ENCODE measurements around the gene NATD1.
A peak's percentile ranks its signal among the peaks of the same experiment; 100 is the strongest.

The NATD1 gene

GRCh38 chr17:21275579-21276263 lies 22.5 kb upstream of the NATD1 start:
- peak; percentile 93 for DNase-seq (ENCODE audit: low read depth)

GRCh38 chr17:21275047-21275578 lies 21.9 kb upstream of the NATD1 start:
- no peak for DNase-seq (ENCODE audit: low read depth)

DNA sequence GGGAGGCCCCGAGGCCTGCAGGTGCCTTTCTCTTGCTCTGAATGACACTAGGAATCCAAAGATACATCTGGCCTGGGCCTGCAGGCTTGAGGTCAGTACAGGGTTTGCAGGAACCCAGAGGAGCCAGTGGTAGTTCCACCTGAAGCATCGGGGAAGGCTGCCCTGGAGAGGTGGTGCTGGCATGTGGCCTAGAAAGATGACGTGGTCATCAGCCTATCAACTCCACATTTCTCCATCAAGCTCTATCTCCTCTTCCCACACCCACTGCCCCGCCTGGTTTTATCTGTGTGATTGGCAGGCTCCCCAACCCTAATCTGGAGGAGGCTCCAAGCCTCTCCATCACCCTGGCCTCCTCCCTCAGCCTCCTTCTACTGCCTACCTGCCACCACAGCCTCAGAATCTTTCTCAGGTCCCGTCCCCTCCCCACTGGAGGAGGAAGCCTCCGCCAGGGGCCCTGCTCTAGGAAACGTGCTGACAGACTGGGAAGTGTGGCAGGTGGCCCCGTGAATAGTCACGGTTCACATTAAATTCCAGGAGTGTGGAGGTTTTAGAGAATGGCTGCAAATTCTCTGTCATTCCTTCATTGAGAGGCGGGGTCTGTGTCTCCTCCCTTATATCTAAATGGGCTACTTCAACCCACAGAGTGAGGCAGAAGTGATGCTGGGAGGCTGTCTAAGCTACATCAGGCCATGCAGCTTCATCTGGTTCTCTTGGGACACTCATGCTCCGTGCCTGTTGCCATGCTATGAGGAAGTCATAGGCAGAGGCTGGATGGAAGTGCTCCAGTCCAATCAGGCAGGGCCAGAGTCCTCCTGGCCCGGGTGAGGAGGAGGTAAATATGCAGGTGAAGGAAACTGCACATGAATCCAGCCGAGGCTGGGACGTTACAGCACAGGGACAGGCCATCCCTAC lies 19.9 kb upstream of the NATD1 start:
- no peak for DNase-seq (ENCODE audit: low read depth)

GRCh38 chr17:21272250-21272649 lies 19.0 kb upstream of the NATD1 start:
- no peak for DNase-seq (ENCODE audit: low read depth)

DNA sequence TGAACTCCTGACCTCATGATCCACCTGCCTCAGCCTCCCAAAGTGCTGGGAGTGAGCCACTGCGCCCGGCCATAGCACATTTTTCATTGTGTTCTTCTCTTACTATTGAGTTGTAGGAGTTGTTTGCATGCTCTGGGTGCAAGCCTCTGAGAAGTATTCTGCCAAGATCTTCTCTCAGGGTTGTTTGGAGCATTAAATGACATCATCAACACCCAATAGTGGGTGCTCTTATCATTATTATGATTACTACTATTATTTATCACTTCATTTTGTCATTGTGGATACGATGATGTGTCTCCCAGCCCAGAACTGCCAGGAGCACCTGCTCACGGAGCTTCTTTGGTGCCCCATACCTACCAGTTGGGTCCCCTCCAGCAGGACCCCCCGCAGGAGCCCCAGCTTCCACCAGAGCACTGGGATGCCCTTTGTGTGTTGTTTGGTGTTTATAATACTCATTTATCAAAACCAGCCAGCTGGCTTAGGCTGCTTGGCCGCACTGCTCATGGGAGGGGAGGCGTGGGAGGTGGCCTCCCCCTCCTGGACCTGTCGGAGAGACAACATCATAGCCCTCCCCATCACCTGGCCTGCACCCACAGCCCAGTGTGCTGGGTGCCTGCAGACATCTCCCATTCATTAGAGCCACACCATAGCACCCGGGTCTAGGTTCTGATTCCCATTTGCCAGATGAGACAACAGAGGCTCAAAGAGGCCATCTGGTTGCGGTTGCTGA lies 18.4 kb upstream of the NATD1 start:
- DNase-seq (ENCODE audit: low read depth): no peak

- no peak for DNase-seq (ENCODE audit: low read depth)
Measured at GRCh38 chr17:21269394-21269793, 16.2 kb upstream of the NATD1 start.

- no peak for DNase-seq (ENCODE audit: low read depth)
Measured at GRCh38 chr17:21268596-21269188, 15.5 kb upstream of the NATD1 start.

GRCh38 chr17:21263376-21263775 lies 10.2 kb upstream of the NATD1 start:
- no peak for DNase-seq (ENCODE audit: low read depth)

DNA sequence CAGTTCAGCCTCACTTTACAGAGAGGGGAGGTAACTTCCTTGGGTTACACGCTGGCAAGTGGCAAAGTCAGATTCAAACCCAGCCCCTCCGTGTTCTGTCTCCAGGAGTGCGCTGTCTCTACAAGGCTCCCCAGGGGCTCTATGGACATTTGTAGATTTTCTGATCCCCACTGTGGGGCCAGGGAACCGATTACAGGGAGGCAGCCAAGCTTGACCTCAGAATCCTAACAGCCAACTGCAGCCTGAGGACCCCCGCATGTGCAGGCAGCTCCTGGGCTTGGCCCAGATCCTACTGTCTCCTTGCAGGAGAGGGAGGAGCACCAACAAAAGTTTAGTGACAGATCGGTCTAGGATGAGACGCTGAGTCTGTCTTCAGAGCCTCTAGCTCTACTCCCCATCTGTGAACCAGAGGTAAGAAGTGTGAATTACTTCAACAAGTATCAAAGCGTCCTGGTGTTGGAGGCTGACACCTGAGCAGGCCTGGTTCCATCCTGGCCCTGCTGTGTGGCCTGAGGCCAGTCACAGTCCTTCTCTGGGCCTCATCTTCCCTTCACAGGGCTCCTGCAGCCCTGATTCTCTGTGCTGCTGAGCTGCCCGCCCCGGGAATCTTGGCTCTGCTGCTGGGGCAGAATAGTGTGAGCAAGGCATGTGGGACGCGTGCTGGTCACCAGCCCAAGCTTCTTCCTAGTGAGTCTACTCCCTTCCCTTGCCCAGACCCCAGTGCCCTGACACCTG lies 9.2 kb upstream of the NATD1 start:
- no peak for DNase-seq (ENCODE audit: low read depth)

GRCh38 chr17:21258593-21258992 lies 5.4 kb upstream of the NATD1 start:
- DNase-seq (ENCODE audit: low read depth): no peak

DNA sequence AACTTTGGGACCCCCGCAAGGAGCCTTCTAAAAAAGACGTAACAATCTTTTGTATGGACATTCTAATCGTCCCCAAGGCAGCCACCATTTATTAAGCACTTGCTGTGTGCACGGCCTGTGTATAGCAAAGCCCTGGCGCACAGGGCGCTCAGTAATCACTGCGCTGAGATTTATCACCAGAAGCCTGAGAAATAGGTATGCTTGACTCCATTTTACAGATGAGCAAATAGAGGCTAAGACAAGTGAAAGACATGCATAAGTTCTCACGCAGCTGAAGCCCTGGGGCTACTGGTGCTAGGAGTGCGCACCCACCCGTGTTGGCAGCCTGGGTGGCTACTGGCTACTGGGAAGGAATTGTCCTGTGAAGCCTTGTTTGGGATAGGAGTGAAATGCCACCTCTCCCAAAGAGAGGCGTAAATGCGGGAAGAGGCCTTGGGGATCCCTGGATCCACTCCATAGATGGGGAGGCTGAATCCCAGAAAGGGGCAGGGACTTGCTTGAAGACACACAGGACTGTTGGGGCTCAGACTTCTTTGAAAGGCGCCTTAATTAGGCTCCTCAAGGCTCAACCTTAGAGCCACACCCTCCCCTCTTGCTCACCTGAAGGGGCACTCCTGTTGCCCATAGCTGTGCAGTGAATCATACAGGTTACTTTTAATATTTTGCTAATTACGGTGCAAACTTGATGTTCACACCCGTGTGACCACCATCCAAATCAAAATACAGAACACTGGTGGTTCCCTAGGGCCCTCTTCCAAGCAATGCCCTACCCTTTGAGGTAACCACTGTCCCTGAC lies 634 bp upstream of the NATD1 start:
- DNase-seq (ENCODE audit: low read depth): no peak

- no peak for DNase-seq (ENCODE audit: low read depth)
Measured at GRCh38 chr17:21252289-21252795, 868 bp downstream of the NATD1 start.

DNA sequence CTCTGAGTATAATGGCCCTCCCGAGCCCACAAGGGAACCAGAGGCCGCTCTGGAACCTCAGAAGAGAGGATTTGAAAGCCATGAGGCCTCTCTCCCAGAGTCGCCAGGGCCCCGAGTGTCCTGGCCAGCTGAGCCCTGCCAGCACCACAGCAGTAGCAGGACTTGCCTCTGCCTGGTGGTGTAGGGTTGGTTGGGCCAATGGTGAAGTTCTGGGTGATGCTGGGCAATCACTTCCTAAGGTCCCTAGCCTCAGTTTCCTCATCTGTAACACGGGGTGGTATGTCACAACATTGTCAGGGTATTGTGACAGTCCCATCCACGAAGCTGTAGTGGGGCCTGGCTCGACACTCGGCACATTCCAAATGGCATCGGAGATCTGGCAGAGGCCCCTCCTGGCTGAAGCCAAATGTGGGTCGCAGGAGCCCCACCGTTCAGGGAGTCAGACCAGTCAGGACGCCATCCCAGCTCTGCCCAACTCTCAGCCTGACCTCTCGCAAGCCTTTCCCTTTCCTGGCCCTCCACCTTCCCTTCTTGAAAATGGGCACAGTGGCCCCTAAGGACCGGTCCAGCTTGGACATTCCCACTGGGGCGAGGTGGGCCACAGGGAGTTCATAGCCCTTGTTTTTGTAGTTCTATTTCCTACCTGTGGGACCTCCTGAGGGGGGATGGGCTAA lies 1.7 kb downstream of the NATD1 start:
- no peak for DNase-seq (ENCODE audit: low read depth)

DNA sequence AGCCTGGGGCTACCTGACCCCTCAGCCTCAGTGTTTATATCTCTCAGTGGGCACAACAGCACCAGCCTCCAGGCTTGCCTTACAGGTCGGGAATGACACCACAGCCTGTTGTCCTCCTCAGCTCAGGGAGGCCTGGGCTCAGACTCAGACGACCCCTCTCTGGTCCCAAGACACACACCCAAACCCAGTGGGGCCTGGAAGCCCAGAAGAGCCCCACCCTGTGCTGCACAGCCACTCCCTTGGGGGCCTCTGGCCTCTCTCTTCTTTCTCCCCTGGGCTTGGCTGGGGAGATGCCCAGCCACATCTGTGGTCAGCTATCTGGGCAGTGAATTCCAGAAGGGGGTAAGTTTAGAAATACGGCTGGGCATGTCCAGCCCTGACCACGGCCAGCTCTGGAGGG lies 2.4 kb downstream of the NATD1 start:
- no peak for DNase-seq (ENCODE audit: low read depth)

DNA sequence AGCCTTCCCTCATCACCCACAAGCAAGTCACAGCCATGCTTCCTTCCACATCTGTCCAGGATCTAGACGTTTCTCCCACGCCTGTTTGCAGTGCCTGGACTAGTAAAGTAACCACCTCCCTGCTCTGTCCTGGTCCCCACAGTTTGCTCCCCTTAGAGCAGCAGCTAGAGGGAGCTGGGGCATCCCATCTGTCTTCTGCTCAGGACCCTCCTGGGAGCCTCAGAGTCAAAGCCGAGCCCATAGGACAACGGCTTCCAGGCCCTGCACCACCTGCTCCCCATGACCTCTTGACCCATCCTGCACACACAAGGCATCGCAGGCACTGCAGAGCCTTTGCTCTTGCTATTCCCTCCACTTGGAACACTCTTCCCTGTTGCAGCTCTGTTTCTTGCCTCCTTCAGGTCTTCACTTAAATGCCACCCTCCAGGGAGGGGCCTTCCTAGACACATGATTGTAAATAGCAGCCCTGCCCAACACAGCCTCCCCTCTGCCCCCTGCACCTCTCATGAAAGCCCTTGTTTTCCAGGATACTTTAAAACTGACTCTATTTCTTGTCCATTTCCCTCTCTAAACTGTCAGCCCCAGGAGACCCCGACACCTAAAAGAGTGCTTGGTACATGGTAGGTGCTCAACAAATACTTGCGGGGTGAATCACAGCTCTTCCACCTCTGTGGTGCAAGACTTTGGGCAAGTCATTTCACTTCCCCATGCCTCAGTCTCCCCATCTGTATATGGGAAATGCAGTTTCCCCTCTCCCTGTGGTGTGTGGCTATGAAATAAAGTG lies 3.1 kb downstream of the NATD1 start:
- no peak for DNase-seq (ENCODE audit: low read depth)

- DNase-seq (ENCODE audit: low read depth): no peak
Measured at GRCh38 chr17:21249086-21249795, 4.0 kb downstream of the NATD1 start.

DNA sequence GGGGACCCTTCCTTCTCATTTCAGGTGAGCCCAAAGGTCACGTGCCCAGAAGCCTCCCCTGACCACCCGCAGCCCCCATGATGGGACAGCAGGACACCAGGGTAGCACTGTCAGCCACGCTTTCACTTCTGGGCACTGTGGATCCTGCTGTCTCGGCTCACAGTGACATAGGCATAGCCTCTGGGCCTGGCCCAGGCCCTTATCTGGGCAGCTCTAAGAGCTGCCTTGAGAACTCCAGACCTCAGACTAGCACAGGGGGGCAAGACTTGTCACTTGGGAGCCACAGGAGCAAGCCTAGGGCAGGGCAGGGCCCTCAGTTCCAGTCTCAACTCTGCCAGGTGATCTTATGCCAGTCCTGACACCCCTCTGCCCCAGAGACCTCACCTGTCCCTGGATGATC lies 4.7 kb downstream of the NATD1 start:
- DNase-seq (ENCODE audit: low read depth): no peak

- DNase-seq (ENCODE audit: low read depth): no peak
Measured at GRCh38 chr17:21247552-21248258, 5.5 kb downstream of the NATD1 start.
